Raji (cell line): ENCODE results near the gene CD68.

ENCODE experiments used
- POLR2A ChIP-seq: IDR thresholded peaks from 2 replicates; pipeline ENCODE4 v1.6.1; 2011; ENCODE audit warnings: low read depth, low read length, control low read depth; ENCODE audit not compliant: insufficient read depth

CD68 gene

DNA sequence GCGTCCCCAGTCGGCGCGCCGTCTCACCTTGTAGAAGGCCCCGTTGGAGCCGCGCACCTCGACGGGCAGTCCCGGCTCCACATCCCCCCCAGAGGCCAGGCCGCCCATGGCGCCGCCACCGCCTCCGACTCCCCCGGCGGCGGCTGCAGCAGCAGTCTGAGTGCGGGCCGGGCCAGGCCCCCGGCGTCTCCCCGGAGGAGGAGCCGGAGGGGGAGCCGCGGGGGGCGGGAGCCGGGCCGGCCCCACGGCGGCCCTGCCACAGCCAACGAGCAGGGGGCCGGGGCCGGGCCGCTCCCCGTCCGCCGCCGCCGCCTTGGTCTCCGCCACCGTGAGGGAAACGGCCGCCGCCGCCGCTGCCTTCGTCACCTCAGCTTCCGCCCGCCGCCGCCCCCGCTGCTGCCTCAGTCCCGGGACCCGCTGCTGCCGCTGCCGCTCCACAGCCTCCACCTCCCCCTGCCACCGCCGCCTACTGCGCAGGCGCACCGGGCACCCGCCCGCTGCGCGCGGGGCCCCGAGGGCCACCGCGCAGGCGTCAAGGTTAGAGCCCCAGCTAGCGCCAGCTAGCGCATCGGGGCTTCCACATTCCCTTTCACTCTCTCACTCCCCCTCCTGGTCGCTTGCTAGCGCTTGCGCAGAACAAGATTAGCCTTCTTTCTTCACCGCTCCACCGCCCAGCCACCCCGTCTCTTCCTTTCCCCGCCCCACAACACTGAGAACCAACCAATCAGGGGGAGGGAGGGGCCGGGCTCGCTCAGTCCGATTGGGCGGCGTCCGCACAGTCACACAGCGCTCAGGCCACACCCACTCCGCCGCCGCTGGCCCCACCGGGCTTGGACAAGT lies 35.2 kb downstream of the CD68 start, which contains the start of gene FXR2:
Gene FXR2 (minus strand): TSS at position 473 of the 840 bp plus-strand sequence. CDS start 365 bp downstream, at position 108.
- TF ChIP-seq POLR2A = peak; percentile 41

DNA sequence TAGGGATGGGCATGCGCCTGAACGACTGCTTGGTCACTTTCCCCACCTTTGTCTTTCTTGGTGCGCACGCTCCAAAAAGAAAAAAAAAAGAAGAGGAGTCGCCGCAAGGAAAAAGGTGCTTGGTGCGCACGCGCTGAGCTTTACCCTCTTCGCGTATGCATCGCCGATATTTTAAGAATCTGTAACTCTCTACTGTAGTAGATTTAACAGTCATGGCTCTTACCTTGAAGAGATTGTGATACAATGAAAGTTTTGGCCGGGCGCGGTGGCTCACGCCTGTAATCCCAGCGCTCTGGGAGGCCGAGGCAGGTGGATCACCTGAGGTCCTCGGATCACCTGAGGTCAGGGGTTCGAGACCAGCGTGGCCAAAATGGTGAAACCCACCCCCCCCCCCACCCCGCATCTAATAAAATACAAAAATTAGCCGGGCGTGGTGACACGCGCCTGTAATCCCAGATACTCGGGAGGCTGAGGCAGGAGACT lies 35.9 kb downstream of the CD68 start:
- TF ChIP-seq POLR2A = peak; percentile 25; the same call in 1 of the 2 replicates

DNA sequence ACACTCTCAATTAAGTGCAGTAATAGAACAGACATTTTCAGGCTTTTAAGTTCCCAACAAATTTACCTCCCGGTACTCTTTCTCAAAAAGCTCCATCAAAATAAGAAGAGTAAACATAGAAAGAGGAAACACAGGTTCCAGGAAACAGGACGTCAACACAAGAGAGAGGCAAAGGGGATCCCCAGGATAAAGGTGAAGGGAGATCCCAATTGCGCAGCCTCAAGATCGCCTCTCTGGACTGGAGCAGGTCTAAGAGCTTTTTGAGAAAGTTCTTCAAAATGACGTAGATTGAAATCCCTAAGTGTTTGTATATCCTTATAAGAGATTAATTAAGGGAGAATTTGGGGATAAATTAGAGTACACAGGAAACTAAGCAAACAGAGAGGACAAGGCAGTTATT lies 39.2 kb downstream of the CD68 start:
- no peak for TF ChIP-seq POLR2A

DNA sequence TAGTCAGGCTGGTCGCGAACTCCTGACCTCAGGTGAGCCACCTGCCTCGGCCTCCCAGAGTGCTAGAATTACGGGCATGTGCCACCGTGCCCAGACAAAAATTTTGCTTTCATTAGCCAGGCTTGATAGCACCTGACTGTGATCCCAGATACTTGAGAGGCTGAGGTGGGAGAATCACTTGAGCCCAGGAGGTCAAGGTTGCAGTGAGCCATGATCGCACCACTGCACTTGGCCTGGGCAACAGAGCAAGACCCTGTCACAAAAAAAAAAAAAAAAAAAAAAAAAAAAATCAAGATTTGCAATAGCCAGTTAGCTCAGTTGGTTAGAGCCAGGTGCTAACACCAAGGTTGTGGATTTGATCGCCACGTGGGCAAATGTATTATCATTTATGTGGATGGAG lies 41.4 kb downstream of the CD68 start:
- no peak for TF ChIP-seq POLR2A

DNA sequence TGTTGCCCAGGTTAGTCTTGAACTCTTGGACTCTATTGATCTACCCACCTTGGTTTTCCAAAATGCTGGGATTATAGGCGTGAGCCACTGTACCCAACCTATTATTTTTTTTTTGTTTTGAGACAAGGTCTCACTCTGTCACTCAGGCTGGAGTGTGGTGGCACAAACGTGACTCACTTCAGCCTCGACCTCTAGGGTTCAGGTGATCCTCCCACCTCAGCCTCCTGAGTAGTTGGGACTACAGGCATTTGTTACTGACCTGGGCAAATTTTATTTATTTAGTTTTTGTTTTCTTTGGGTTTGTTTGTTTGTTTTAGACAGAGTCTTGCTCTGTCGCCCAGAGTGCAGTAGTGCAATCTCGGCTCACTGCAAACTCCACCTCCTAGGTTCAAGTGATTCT lies 44.2 kb downstream of the CD68 start:
- TF ChIP-seq POLR2A = no peak

DNA sequence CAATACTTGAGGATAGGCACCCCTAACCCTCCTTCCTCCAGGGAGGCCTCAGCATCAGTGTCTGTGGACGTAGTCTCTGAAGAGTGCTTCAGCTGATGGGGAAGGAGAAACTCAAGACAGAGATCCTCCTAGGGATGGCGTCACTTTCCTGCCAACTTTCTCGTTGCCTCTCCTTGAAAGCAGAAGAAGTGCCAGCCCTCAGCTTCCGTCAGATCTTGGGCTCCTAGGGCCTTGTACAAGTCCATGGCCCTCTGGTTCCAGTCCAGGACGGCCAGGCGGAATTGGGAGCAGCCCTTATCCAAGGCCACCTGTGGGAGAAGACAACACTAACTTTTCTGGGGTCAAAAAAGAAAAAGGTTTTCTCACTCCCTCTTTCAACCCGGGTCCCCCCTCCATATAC lies 46.9 kb downstream of the CD68 start:
- TF ChIP-seq POLR2A = no peak

DNA sequence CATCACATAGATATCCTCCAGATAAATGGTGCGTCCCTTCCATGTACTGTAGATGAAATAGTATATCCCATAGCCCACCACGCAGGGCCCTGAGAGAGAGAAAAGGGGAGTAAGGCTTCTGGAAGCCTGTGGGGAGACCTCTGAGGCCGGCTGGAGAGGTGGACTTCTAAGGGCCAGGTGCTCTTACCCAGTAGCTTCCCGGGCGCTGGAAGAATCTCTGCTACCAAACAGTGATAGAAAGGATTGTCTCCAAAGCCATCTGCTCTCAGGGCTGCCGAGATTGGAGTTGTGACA lies 47.5 kb downstream of the CD68 start:
- no peak for TF ChIP-seq POLR2A

DNA sequence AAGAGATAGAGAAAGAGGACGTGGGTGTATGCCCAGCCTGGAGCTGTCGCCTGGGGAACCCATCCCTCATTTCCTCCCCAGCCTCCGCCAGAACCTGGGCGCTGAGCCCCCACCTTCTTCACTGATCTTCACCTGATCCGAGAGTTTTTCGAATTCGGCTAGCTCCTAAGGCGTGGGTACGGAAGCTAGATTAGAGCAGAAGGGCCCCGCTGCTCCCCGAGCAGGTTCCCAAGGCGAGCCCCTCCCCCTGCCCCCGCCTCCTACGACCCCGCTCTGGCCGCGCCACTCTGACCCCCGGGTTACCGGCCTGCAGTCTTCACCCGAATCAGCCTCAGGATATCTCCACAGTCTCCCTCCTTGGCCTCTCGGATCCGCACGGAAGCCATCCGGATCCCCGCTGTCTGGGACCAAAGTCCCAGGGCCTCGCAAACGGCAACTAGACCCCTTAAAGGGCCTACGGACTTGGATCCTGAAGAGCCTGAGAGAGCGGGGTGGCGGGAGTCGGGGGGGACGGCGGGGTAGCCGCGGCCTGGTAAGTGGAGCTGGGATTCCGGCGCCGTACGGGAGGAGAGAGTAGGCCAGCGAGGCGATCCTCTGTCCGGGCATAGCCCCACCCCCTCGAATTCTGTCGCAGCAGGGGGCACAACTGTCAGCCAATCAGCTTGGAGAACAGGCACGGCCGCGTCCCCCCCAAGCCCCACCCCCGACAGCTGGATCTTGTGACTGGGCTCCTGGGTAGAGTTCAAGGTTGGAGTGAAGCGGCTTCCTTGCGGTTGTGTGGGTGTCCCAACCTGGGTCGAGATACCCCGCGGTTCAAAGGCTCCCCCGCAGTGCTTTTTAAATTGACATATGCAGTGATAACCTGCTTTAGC lies 48.0 kb downstream of the CD68 start, which contains the start of gene SAT2:
Gene SAT2 (minus strand): TSS at position 572 of the 872 bp plus-strand sequence. CDS start 186 bp downstream, at position 386.
- peak; percentile 67 for TF ChIP-seq POLR2A

DNA sequence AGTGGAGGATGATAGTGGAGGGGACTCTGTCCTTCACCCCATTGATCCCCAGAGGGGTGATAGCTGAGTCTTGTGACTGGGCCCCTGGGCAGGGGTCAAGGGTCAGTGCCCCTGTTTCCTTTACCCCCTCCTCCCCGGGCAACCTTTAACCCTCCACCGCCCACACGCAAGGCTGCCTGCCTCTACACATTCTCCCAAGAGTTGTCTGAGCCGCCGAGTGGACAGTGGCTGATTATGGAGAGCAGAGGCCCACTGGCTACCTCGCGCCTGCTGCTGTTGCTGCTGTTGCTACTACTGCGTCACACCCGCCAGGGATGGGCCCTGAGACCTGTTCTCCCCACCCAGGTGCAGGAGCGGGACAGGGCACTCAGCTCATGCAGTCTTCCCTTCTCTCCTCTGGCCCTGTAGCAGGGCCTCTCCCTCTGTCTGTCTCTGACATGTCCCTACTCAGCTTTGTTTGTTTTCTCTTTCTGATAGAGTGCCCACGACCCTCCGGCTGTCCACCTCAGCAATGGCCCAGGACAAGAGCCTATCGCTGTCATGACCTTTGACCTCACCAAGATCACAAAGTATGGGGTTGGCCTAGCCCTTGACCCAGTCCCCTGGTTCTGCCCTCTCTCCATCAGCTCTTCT lies 50.6 kb downstream of the CD68 start, which contains the start of gene SHBG:
Gene SHBG (plus strand): TSS at position 197 of the 633 bp plus-strand sequence. CDS start 38 bp downstream, at position 235.
- no peak for TF ChIP-seq POLR2A
